ENCODE data around the gene CAP2. TPM values are rescaled to one million over a fixed set of nuclear protein-coding genes. Genes with fewer than 3 reads are reported as not detected.
A peak's percentile ranks its signal among the peaks of the same experiment; 100 is the strongest.

Gene CAP2
- total and polyA plus RNA-seq, 2 donors (not counting 1 experiment from before 2014, with no cell fraction given): 8.6 to 38.1 TPM

DNA sequence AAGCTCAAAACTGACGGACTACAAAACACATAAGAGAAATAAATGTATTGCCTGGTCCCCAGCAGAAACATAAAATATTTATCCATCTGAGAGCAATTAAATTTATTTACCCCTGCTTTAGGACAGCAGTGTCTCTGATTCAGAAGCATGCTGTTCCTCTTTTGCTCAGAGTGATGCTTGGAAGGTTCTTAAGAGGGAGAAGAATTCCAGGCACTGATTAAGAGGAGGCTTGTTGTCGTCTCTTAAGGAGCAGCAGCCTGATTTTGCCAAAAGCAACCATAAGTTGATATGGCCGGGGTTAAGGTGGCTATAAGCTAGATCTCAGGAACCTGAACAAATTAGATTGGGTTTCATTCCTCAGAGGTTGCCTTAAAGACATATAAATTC is 25.8 kb downstream of the CAP2 start:
- Histone ChIP-seq H3K9me3 (ENCODE audit: control insufficient read depth, insufficient read depth, low read depth, low read length) (no peaks in the 10 kb centered on the region), H3K36me3 (ENCODE audit: control insufficient read depth, insufficient read depth, low read length) (no peaks in the 10 kb centered on the region), H3K27ac (ENCODE audit: insufficient read depth, low read length) (peak overlapping the region; percentile 83), H4K20me1 (ENCODE audit: control insufficient read depth, extremely low read depth, insufficient read depth, low read length) (no peaks in the 10 kb centered on the region), H3K4me3 (replicated peaks in 1 of 4; ENCODE audit: control extremely low read depth in 1 of 4, insufficient read depth in 1 of 4, low read depth in 3 of 4, low read length in 4 of 4) (no peak overlapping the region), H2AFZ (ENCODE audit: low read length) (no peak overlapping the region), H3K4me2 (ENCODE audit: extremely low read depth, insufficient read depth, low read length) (no peak overlapping the region), H3K9ac (ENCODE audit: insufficient read depth, low read length) (no peak overlapping the region), H3K4me1 (ENCODE audit: control insufficient read depth, extremely low read depth, insufficient read depth, low read length) (peaks cover 8% of the 10 kb centered on the region), H3K79me2 (ENCODE audit: control insufficient read depth, insufficient read depth, low read length) (peaks cover 2% of the 10 kb centered on the region), H3K27me3 (ENCODE audit: control insufficient read depth, insufficient read depth, low read length) (no peaks in the 10 kb centered on the region)
- DNase-seq (ENCODE audit: low read depth in 2 of 2): peak in 1 of 2 donors; percentile 36
- TF ChIP-seq, protein P1, sequence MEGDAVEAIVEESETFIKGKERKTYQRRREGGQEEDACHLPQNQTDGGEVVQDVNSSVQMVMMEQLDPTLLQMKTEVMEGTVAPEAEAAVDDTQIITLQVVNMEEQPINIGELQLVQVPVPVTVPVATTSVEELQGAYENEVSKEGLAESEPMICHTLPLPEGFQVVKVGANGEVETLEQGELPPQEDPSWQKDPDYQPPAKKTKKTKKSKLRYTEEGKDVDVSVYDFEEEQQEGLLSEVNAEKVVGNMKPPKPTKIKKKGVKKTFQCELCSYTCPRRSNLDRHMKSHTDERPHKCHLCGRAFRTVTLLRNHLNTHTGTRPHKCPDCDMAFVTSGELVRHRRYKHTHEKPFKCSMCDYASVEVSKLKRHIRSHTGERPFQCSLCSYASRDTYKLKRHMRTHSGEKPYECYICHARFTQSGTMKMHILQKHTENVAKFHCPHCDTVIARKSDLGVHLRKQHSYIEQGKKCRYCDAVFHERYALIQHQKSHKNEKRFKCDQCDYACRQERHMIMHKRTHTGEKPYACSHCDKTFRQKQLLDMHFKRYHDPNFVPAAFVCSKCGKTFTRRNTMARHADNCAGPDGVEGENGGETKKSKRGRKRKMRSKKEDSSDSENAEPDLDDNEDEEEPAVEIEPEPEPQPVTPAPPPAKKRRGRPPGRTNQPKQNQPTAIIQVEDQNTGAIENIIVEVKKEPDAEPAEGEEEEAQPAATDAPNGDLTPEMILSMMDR (conservative IDR thresholded peaks at IDR 0.05 in 1 of 2, IDR thresholded peaks at IDR 0.05 in 1 of 2; ENCODE audit: low read depth in 1 of 2, low read length in 2 of 2): no peak
- TF ChIP-seq EZH2 (IDR thresholded peaks at IDR 0.05; ENCODE audit: low read length, missing control alignments): no peak

DNA sequence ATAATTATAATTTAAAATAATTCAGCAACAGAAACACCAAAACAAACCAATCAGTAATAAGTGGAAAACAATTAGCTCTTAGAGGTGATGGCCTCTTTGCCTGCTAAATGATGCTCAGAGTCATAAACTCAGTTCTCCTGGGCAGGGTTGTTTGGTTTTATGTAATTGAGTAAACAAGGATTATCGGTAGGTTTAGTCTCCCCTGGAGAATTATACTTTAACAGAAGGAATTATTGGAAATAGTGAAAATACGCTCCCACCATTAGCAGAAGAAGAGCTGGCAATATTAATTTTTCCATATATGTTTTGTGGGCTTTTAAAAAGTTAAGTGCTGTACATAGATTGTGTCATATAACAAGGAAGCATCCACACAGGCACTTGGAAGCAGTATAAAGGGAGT is 27.0 kb downstream of the CAP2 start:
- DNase-seq (ENCODE audit: low read depth in 2 of 2): no peak
- no peak overlapping the region for H3K27ac ChIP-seq (ENCODE audit: insufficient read depth, low read length)
- TF ChIP-seq EZH2 (IDR thresholded peaks at IDR 0.05; ENCODE audit: low read length, missing control alignments): no peak
- TF ChIP-seq, protein P1 (conservative IDR thresholded peaks at IDR 0.05 in 1 of 2, IDR thresholded peaks at IDR 0.05 in 1 of 2; ENCODE audit: low read depth in 1 of 2, low read length in 2 of 2): no peak
- H3K9me3 ChIP-seq (ENCODE audit: control insufficient read depth, insufficient read depth, low read depth, low read length): no peaks in the 10 kb centered on the region
- peaks cover 2% of the 10 kb centered on the region for H3K79me2 ChIP-seq (ENCODE audit: control insufficient read depth, insufficient read depth, low read length)
- no peak overlapping the region for H2AFZ ChIP-seq (ENCODE audit: low read length)
- no peak overlapping the region for H3K4me2 ChIP-seq (ENCODE audit: extremely low read depth, insufficient read depth, low read length)
- H4K20me1 ChIP-seq (ENCODE audit: control insufficient read depth, extremely low read depth, insufficient read depth, low read length): no peaks in the 10 kb centered on the region
- H3K27me3 ChIP-seq (ENCODE audit: control insufficient read depth, insufficient read depth, low read length): no peaks in the 10 kb centered on the region
- no peak overlapping the region for H3K4me3 ChIP-seq (replicated peaks in 1 of 4; ENCODE audit: control extremely low read depth in 1 of 4, insufficient read depth in 1 of 4, low read depth in 3 of 4, low read length in 4 of 4)
- H3K36me3 ChIP-seq (ENCODE audit: control insufficient read depth, insufficient read depth, low read length): no peaks in the 10 kb centered on the region
- no peak overlapping the region for H3K9ac ChIP-seq (ENCODE audit: insufficient read depth, low read length)
- H3K4me1 ChIP-seq (ENCODE audit: control insufficient read depth, extremely low read depth, insufficient read depth, low read length): peaks cover 8% of the 10 kb centered on the region

DNA sequence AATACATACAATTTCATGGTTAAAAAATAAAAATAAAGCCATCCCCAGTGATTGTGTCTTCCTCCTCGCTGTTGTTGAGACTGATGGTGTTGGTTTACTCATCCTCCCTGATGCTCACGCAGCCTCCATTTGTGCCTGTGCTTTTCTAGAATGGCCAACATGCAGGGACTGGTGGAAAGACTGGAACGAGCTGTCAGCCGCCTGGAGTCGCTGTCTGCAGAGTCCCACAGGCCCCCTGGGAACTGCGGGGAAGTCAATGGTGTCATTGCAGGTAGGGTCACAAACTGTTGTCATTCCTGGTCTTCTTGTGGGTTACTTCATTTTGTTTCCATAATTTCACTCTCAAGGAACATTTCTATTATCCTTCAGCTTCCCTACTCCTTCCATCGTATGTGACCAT is 28.0 kb downstream of the CAP2 start:
- Histone ChIP-seq H3K27ac (ENCODE audit: insufficient read depth, low read length) (no peak overlapping the region), H2AFZ (ENCODE audit: low read length) (no peak overlapping the region), H3K4me3 (replicated peaks in 1 of 4; ENCODE audit: control extremely low read depth in 1 of 4, insufficient read depth in 1 of 4, low read depth in 3 of 4, low read length in 4 of 4) (no peak overlapping the region), H3K9me3 (ENCODE audit: control insufficient read depth, insufficient read depth, low read depth, low read length) (no peaks in the 10 kb centered on the region), H3K9ac (ENCODE audit: insufficient read depth, low read length) (no peak overlapping the region), H3K4me2 (ENCODE audit: extremely low read depth, insufficient read depth, low read length) (no peak overlapping the region), H3K4me1 (ENCODE audit: control insufficient read depth, extremely low read depth, insufficient read depth, low read length) (peaks cover 8% of the 10 kb centered on the region), H3K27me3 (ENCODE audit: control insufficient read depth, insufficient read depth, low read length) (no peaks in the 10 kb centered on the region), H3K36me3 (ENCODE audit: control insufficient read depth, insufficient read depth, low read length) (no peaks in the 10 kb centered on the region), H4K20me1 (ENCODE audit: control insufficient read depth, extremely low read depth, insufficient read depth, low read length) (no peaks in the 10 kb centered on the region), H3K79me2 (ENCODE audit: control insufficient read depth, insufficient read depth, low read length) (no peaks in the 10 kb centered on the region)
- DNase-seq (ENCODE audit: low read depth in 2 of 2): no peak
- no peak for TF ChIP-seq EZH2 (IDR thresholded peaks at IDR 0.05; ENCODE audit: low read length, missing control alignments)
- TF ChIP-seq, protein P1 (conservative IDR thresholded peaks at IDR 0.05 in 1 of 2, IDR thresholded peaks at IDR 0.05 in 1 of 2; ENCODE audit: low read depth in 1 of 2, low read length in 2 of 2): no peak
